H9 (cell line): Measurements from ENCODE around the gene LMO4. TPM values are rescaled to one million over a fixed set of nuclear protein-coding genes. Genes with fewer than 3 reads are reported as not detected.

Source experiments
- DNase-seq: peaks from one replicate; pipeline ENCODE4 v3.0.0-alpha.2; 2017
- H2AFZ ChIP-seq: one replicate; pipeline ENCODE4 v1.6.1; 2013; ENCODE audit warnings: mild to moderate bottlenecking, low read length, control low read depth, moderate library complexity
- H2AK5ac ChIP-seq: 2 replicates; pipeline ENCODE4 v1.6.1; 2013; ENCODE audit warnings: low read length, control low read depth, mixed read lengths; ENCODE audit not compliant: insufficient read length
- H2BK120ac ChIP-seq: one replicate; pipeline ENCODE4 v1.6.1; 2013; ENCODE audit warnings: low read depth, mild to moderate bottlenecking, low read length, control low read depth, inconsistent platforms; ENCODE audit not compliant: poor library complexity, severe bottlenecking
- H2BK12ac ChIP-seq: 2 replicates; pipeline ENCODE4 v1.6.1; 2013; ENCODE audit warnings: low read length, control low read depth, mixed read lengths, low read depth; ENCODE audit not compliant: insufficient read length
- H2BK15ac ChIP-seq: 2 replicates; pipeline ENCODE4 v1.6.1; 2013; ENCODE audit warnings: low read depth, low read length, control low read depth
- H2BK20ac ChIP-seq: one replicate; pipeline ENCODE4 v1.6.1; 2013; ENCODE audit warnings: low read depth, mild to moderate bottlenecking, low read length, control low read depth, inconsistent platforms; ENCODE audit not compliant: poor library complexity, severe bottlenecking
- H2BK5ac ChIP-seq: 2 replicates; pipeline ENCODE4 v1.6.1; 2013; ENCODE audit warnings: low read length, control low read depth, mixed read lengths; ENCODE audit not compliant: insufficient read length
- H3K14ac ChIP-seq: 2 replicates; pipeline ENCODE4 v1.6.1; 2013; ENCODE audit warnings: low read length, control low read depth; ENCODE audit not compliant: insufficient read depth
- H3K18ac ChIP-seq: 2 replicates; pipeline ENCODE4 v1.6.1; 2013; ENCODE audit warnings: low read depth, mild to moderate bottlenecking, mixed read lengths, low read length, control low read depth; ENCODE audit not compliant: insufficient read length
- H3K23ac ChIP-seq: 2 replicates; pipeline ENCODE4 v1.6.1; 2013; ENCODE audit warnings: low read length, control low read depth, mixed read lengths, low read depth; ENCODE audit not compliant: insufficient read length
- H3K23me2 ChIP-seq: 2 replicates; pipeline ENCODE4 v1.6.1; 2013; ENCODE audit warnings: low read depth, mild to moderate bottlenecking, mixed read lengths, low read length, control low read depth; ENCODE audit not compliant: insufficient read length, poor library complexity, severe bottlenecking
- H3K27ac ChIP-seq: 2 replicates; pipeline ENCODE4 v1.5.1; 2013; ENCODE audit warnings: low read length, control low read depth, mixed read lengths, low read depth; ENCODE audit not compliant: insufficient read length
- H3K27me3 ChIP-seq: 2 replicates; pipeline ENCODE4 v1.6.1; 2013; ENCODE audit warnings: low read length, control low read depth, inconsistent platforms; ENCODE audit not compliant: insufficient read depth
- H3K4ac ChIP-seq: 2 replicates; pipeline ENCODE4 v1.6.1; 2013; ENCODE audit warnings: low read depth, mild to moderate bottlenecking, control low read depth, inconsistent platforms, low read length, moderate library complexity
- H3K4me1 ChIP-seq: 2 replicates; pipeline ENCODE4 v1.6.1; 2013; ENCODE audit warnings: low read length, control low read depth, inconsistent platforms; ENCODE audit not compliant: insufficient read depth
- H3K4me2 ChIP-seq: 2 replicates; pipeline ENCODE4 v1.6.1; 2013; ENCODE audit warnings: low read length, control low read depth, mixed read lengths; ENCODE audit not compliant: insufficient read length, insufficient read depth
- H3K56ac ChIP-seq: 2 replicates; pipeline ENCODE4 v1.6.1; 2013; ENCODE audit warnings: low read depth, mild to moderate bottlenecking, mixed read lengths, low read length, control low read depth; ENCODE audit not compliant: insufficient read length
- H3K79me1 ChIP-seq: 2 replicates; pipeline ENCODE4 v1.6.1; 2013; ENCODE audit warnings: low read depth, mild to moderate bottlenecking, moderate library complexity, low read length, control low read depth, inconsistent platforms; ENCODE audit not compliant: insufficient read depth, poor library complexity, severe bottlenecking
- H3K79me2 ChIP-seq: 2 replicates; pipeline ENCODE4 v1.6.1; 2013; ENCODE audit warnings: low read length, control low read depth, inconsistent platforms; ENCODE audit not compliant: insufficient read depth
- H3K9ac ChIP-seq: 2 replicates; pipeline ENCODE4 v1.6.1; 2013; ENCODE audit warnings: low read length, control low read depth, mixed read lengths; ENCODE audit not compliant: insufficient read length; ENCODE audit errors: extremely low read depth
- H3K9me3 ChIP-seq: one replicate; pipeline ENCODE4 v1.6.1; 2013; ENCODE audit warnings: low read depth, low read length, inconsistent platforms; ENCODE audit not compliant: control insufficient read depth
- H3T11ph ChIP-seq: one replicate; pipeline ENCODE4 v1.6.1; 2013; ENCODE audit warnings: mild to moderate bottlenecking, low read length, control low read depth, inconsistent platforms
- H4K20me1 ChIP-seq: one replicate; pipeline ENCODE4 v1.6.1; 2013; ENCODE audit not compliant: control insufficient read depth, insufficient read length, insufficient read depth
- H4K5ac ChIP-seq: 2 replicates; pipeline ENCODE4 v1.6.1; 2013; ENCODE audit warnings: low read depth, mild to moderate bottlenecking, mixed read lengths, low read length, control low read depth; ENCODE audit not compliant: insufficient read length
- H4K8ac ChIP-seq: replicated peaks from 2 replicates; pipeline ENCODE4 v1.6.1; 2013; ENCODE audit warnings: low read length, control low read depth, mixed read lengths, low read depth; ENCODE audit not compliant: insufficient read length
- H4K91ac ChIP-seq: 2 replicates; pipeline ENCODE4 v1.6.1; 2013; ENCODE audit warnings: low read depth, mild to moderate bottlenecking, moderate library complexity, mixed read lengths, low read length, control low read depth; ENCODE audit not compliant: insufficient read length
- H3K27ac Mint-ChIP-seq, 3 experiments: 2 replicates in 2 of 3; 3 replicates in 1 of 3; pipeline ENCODE4 v1.8.0; 2020 to 2021; ENCODE audit warnings: mixed read lengths in 3 of 3, mild to moderate bottlenecking in 1 of 3, moderate library complexity in 1 of 3
- H3K27me3 Mint-ChIP-seq: 2 replicates; pipeline ENCODE4 v1.8.0; 2021; ENCODE audit warnings: low read depth, mild to moderate bottlenecking, moderate library complexity, mixed read lengths
- H3K36me3 Mint-ChIP-seq, 3 experiments: 2 replicates in 2 of 3; 3 replicates in 1 of 3; pipeline ENCODE4 v1.8.0; 2020 to 2021; ENCODE audit warnings: low read depth in 3 of 3, mixed read lengths in 3 of 3; ENCODE audit not compliant: insufficient read depth in 1 of 3
- H3K4me1 Mint-ChIP-seq, 2 experiments: 2 replicates each; pipeline ENCODE4 v1.8.0; 2020; ENCODE audit warnings: mixed read lengths in 2 of 2
- H3K4me3 Mint-ChIP-seq, 2 experiments: 2 replicates in 1 of 2; 3 replicates in 1 of 2; pipeline ENCODE4 v1.8.0; 2020 to 2021; ENCODE audit warnings: mild to moderate bottlenecking in 2 of 2, mixed read lengths in 2 of 2, moderate library complexity in 1 of 2
- H3K9me3 Mint-ChIP-seq, 2 experiments: 2 replicates in 1 of 2; 3 replicates in 1 of 2; pipeline ENCODE4 v1.8.0; 2020; ENCODE audit warnings: mild to moderate bottlenecking in 2 of 2, mixed read lengths in 2 of 2, moderate library complexity in 1 of 2
- CTCF ChIP-seq: fragments of 200-600 bp; sonication (generic); conservative IDR thresholded peaks from 3 replicates; pipeline ENCODE4 v1.8.0; 2021; ENCODE audit warnings: antibody characterized with exemption, mild to moderate bottlenecking
- WGBS: extraction: QIAGEN DNeasy Blood & Tissue Kit; methylation state at CpG from one replicate; pipeline ENCODE4 v1.1.7; 2013; ENCODE audit warnings: missing lambda C conversion rate, low lambda C conversion rate, mixed read lengths; ENCODE audit not compliant: insufficient read length; ENCODE audit errors: extremely low coverage; 5-methylcytosine and 5-hydroxymethylcytosine counted together
- total RNA-seq: library from RNA; stranded (reverse); gene quantifications from 2 replicates; pipeline ENCODE4 v1.2.1, GENCODE V29; 2021

LMO4 gene
- total RNA-seq, 1 experiment from 2014 or later = 64.9 TPM

GRCh38 chr1:87331365-87332241, 2.9 kb downstream of the LMO4 start:
- no peak overlapping the region for H3K4ac ChIP-seq
- peaks cover 19% of the 10 kb centered on the region; the same call in 1 of the 2 replicates for H3K79me2 ChIP-seq
- peaks cover 20% of the 10 kb centered on the region for H3K23me2 ChIP-seq
- Mint-ChIP-seq H3K36me3 (peaks cover 20 to 25% (median 24%) of the 10 kb centered on the region in 3 experiments), H3K27ac (peak overlapping the region; percentile 96 to 98 (median 98)), H3K27me3 (peaks cover 3% of the 10 kb centered on the region), H3K9me3 (no peaks in the 10 kb centered on the region; a peak in 1 of 5 replicates), H3K4me1 (peaks cover 45% of the 10 kb centered on the region in 2 experiments), H3K4me3 (peak overlapping the region; percentile 82 to 91)
- H2BK120ac ChIP-seq = no peak overlapping the region
- H4K8ac ChIP-seq = no peak overlapping the region
- H3K9me3 ChIP-seq = no peaks in the 10 kb centered on the region
- no peak overlapping the region for H2AK5ac ChIP-seq
- peak; percentile 45; the same call in 2 of the 3 replicates for TF ChIP-seq CTCF
- H4K91ac ChIP-seq = no peak overlapping the region
- H3K4me2 ChIP-seq = peak overlapping the region; percentile 87
- no peak overlapping the region for H2BK12ac ChIP-seq
- no CpG with 5 or more reads among the region's 65 CpGs for WGBS
- no peak overlapping the region for H2BK15ac ChIP-seq
- H3K27me3 ChIP-seq = no peaks in the 10 kb centered on the region
- no peak overlapping the region for H4K5ac ChIP-seq
- peaks cover 10% of the 10 kb centered on the region; the same call in 1 of the 2 replicates for H3K4me1 ChIP-seq
- H2AFZ ChIP-seq = no peak overlapping the region
- H3K79me1 ChIP-seq = no peaks in the 10 kb centered on the region
- H3K23ac ChIP-seq = no peak overlapping the region
- no peak overlapping the region for H2BK20ac ChIP-seq
- H3K27ac ChIP-seq = peak overlapping the region; percentile 60
- DNase-seq = peak; percentile 87
- no peak overlapping the region for H3K14ac ChIP-seq
- H3K9ac ChIP-seq = peak overlapping the region; percentile 48
- H3T11ph ChIP-seq = no peak overlapping the region
- no peak overlapping the region for H3K18ac ChIP-seq
- H3K56ac ChIP-seq = no peak overlapping the region
- H2BK5ac ChIP-seq = no peak overlapping the region
- H4K20me1 ChIP-seq = peaks cover 2% of the 10 kb centered on the region
